ENCODE measurements around the gene ABTB1.
"Not testable (repeated sequence)": the region's sequence is repeated elsewhere in the genome, so short reads cannot be mapped to it uniquely, and the experiment has no call there.

The ABTB1 gene

DNA sequence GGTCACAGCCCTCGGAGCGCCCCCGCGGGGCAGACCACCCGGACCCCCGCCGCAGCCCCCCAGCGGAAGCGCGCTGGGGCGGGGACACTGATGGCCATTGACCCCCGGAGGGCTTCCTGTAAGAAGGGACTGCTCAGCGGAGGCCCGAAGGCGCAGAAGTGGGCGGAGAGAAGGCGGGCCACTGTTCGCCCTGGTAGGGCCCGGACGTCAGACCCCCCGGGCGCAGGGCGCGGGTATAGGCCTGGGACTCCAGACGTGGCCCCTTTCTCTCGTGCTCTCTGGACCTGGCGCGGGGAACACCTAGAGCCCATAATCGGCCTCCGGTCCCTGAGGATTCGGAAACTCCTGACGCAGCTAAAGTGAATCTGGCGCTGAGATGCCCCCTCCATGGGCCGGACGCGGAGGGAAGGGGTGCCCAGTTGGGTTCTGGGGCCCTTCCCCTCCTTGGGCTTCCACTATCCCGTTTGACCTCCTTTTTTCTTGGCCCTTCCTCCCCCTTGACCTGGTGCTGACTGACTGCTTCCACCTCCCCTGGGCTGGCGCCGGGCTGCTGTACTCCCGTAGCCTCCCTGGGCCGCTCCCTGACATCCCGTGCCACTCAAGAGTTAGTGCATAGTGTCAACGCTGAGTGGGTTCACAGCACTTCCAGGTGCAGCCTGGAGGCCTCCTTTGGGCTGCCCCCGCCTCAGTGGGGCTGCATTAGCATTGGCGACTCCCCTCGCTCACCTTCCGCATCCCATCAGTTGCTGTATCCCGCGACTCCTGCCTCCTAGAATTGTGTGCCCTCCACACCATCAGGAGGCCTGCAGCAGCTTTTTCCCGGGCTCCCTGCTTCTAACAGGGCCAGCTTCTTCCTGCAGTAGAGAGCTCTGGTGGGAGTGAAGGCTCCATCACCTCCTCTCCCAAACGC is 694 bp downstream of the ABTB1 start:
- peak overlapping the region; percentile 79 for H3K27ac Mint-ChIP-seq
- peak overlapping the region; percentile 87 for H3K4me3 Mint-ChIP-seq

DNA sequence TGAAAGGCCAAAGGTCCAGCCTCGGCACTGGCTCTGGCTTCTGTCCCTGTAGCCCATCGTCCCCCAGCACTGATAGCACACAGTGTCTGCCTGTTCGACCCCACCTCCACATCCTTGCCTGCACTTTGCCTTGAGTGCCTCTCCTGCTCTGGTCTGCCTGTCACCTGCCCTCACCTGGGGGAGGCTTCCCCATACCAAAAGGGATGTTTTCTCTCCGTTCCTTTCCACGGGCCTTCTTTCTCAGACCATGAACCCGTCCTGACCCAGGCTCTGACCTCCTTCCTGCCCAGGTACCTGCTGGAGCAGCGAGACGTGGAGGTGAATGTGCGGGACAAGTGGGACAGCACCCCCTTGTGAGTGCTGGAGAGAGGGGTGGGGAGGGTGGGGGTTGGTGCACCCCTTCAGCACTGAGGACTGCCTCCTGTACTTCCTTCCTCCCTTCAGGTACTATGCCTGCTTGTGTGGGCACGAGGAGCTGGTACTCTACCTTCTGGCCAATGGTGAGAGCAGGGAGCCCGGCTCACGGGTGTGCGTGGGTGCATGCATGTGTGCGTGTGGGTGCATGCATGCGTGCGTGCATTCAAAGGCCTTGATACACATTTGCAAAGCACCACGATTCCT is 1.5 kb downstream of the ABTB1 start:
- H3K36me3 Mint-ChIP-seq (ENCODE audit: low read depth) = peaks cover 2% of the 10 kb centered on the region

More for the DNA sequence above, 694 bp downstream of the ABTB1 start:
- peaks cover 2% of the 10 kb centered on the region for H3K36me3 Mint-ChIP-seq (ENCODE audit: low read depth)
- H3K9me3 Mint-ChIP-seq = no peaks in the 10 kb centered on the region
- peaks cover 17% of the 10 kb centered on the region for H3K4me1 Mint-ChIP-seq (ENCODE audit: low read depth)
- no peaks in the 10 kb centered on the region for H3K27me3 Mint-ChIP-seq (ENCODE audit: low read depth)

DNA sequence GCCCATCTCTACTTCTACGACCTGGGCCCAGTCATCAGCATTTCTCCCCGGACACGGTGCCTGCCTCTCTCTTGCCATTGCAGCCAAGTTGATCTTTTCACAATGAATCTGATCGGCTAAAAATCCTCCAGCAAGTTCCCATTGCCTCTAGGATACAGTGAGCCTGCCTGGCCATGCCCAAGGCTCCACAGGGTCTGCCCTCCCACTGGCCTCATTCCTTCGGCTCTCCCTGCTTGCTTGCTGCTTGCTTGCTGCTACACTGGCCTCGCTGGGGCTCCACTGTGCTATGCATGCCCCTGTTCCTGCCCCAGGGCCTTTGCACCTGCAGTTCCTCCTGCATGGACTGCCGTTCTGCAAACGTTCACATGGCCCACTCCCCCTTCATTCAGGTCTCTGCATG is 2.0 kb downstream of the ABTB1 start:
- no peaks in the 10 kb centered on the region for H3K27me3 Mint-ChIP-seq (ENCODE audit: low read depth)
- no peaks in the 10 kb centered on the region for H3K9me3 Mint-ChIP-seq
- H3K4me1 Mint-ChIP-seq (ENCODE audit: low read depth) = peaks cover 17% of the 10 kb centered on the region
- peak overlapping the region; percentile 7 for H3K27ac Mint-ChIP-seq
- H3K4me3 Mint-ChIP-seq = peak overlapping the region; percentile 38
- peaks cover 2% of the 10 kb centered on the region for H3K36me3 Mint-ChIP-seq (ENCODE audit: low read depth)

More for the DNA sequence above, 1.5 kb downstream of the ABTB1 start:
- peak overlapping the region; percentile 10 for H3K27ac Mint-ChIP-seq
- H3K9me3 Mint-ChIP-seq = no peaks in the 10 kb centered on the region
- peak overlapping the region; percentile 87 for H3K4me3 Mint-ChIP-seq
- H3K27me3 Mint-ChIP-seq (ENCODE audit: low read depth) = no peaks in the 10 kb centered on the region
- peaks cover 17% of the 10 kb centered on the region for H3K4me1 Mint-ChIP-seq (ENCODE audit: low read depth)

DNA sequence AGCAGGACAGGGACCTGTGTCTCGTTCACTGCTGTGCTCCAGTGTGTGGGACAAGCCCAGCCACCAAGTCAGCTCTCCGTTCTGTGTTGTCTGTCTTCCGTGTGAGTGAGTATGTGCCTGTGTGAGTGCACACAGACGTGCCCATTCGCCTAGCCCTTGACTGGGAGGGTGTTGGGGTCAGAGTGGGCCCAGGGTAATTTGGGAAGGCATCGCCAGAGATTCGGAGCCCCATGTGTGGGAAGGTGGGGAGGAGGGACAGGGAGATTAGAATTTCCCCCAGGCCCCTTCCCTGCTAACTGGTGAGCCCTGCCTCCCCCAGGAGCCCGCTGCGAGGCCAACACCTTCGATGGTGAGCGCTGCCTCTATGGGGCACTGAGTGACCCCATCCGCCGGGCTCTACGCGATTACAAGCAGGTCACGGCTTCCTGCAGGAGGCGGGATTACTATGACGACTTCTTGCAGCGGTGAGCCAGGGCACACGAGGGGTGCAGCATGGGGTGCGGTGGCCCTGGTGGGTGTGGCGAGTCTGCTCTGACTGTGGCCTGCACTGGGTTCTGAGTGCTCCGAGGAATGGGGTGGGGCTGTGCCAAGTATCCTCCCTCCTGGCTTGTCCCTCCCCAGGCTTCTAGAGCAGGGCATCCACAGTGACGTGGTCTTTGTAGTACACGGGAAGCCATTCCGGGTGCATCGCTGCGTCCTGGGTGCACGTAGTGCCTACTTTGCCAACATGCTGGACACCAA is 3.1 kb downstream of the ABTB1 start:
- Mint-ChIP-seq H3K36me3 (ENCODE audit: low read depth) (peaks cover 2% of the 10 kb centered on the region), H3K9me3 (no peaks in the 10 kb centered on the region), H3K27ac (no peak overlapping the region), H3K27me3 (ENCODE audit: low read depth) (no peaks in the 10 kb centered on the region), H3K4me1 (ENCODE audit: low read depth) (peaks cover 17% of the 10 kb centered on the region), H3K4me3 (no peak overlapping the region)

DNA sequence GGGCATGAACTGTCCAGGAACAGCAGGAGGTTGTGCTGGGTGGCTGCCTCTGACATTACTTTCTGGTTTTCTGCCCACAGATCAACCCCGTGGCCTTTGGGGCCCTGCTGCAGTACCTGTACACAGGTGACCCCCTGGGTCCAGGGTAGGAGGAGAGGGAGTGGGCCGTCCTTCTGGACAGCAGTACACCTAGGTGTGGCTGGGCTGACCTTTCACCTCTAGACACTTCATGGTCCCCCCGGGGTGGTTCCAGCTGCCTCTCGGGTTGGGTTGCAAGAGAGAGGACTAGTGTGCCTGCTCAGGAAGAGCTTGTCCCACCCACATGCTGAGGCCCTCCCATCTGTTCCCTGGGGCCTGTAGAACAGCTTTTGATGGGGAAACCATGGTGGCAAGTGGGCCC is 3.7 kb downstream of the ABTB1 start:
- Mint-ChIP-seq H3K9me3 (no peaks in the 10 kb centered on the region), H3K36me3 (ENCODE audit: low read depth) (peaks cover 2% of the 10 kb centered on the region), H3K4me1 (ENCODE audit: low read depth) (peaks cover 17% of the 10 kb centered on the region), H3K4me3 (no peak overlapping the region), H3K27me3 (ENCODE audit: low read depth) (no peaks in the 10 kb centered on the region), H3K27ac (no peak overlapping the region)

DNA sequence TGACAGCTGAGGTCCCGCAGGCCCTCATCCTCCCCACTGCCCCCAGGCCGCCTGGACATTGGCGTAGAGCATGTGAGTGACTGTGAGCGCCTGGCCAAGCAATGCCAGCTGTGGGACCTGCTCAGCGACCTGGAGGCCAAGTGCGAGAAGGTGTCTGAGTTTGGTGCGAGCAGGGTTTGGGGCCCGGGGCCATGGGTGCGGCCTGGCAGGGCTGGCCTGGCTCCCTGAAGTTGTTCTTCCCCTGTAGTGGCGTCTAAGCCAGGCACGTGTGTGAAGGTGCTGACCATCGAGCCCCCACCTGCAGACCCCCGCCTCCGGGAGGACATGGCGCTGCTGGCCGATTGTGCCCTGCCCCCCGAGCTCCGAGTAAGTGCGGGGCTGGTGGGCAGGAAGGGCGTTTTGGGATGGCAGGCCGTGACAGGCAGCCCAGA is 4.2 kb downstream of the ABTB1 start:
- peaks cover under 1% of the 10 kb centered on the region for H3K36me3 Mint-ChIP-seq (ENCODE audit: low read depth)
- no peaks in the 10 kb centered on the region for H3K27me3 Mint-ChIP-seq (ENCODE audit: low read depth)
- no peak overlapping the region for H3K4me3 Mint-ChIP-seq
- H3K9me3 Mint-ChIP-seq = no peaks in the 10 kb centered on the region
- H3K27ac Mint-ChIP-seq = no peak overlapping the region
- peaks cover 15% of the 10 kb centered on the region for H3K4me1 Mint-ChIP-seq (ENCODE audit: low read depth)

DNA sequence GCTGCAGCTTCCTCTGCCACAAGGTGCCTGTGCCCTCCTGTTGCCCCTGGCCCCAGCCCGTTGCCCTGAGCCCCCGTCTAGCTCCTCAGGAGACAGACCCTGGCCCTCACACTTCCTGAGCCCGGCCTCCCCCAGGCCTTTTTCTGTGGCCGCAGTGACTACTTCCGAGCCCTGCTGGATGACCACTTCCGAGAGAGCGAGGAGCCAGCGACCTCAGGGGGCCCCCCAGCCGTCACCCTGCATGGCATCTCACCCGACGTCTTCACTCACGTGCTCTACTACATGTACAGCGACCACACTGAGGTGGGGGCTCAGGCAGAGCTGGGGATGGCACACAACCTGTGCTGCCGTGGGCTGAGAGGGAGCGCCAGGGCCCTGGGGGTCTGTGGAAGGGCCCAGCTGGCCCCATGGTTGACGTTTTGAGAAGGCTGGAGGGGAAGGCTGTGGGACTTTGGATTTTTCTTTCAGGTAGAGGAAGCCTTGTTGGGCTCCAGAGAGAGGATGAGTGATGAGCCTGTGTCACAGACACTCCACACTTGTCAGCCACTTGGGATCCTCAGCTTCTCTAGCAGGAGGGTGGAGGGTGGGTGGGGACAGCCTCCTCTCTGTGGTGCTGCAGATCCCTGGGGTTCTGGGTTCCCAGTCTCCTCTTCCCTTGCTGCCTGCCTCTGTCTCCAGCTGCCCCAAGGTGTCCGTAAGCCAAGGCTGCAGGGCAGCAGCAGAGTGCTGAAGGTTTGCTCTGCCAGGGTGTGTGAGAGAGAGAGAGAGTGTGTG is 5.0 kb downstream of the ABTB1 start:
- peaks cover 15% of the 10 kb centered on the region for H3K4me1 Mint-ChIP-seq (ENCODE audit: low read depth)
- no peak overlapping the region for H3K27ac Mint-ChIP-seq
- H3K36me3 Mint-ChIP-seq (ENCODE audit: low read depth) = no peaks in the 10 kb centered on the region

DNA sequence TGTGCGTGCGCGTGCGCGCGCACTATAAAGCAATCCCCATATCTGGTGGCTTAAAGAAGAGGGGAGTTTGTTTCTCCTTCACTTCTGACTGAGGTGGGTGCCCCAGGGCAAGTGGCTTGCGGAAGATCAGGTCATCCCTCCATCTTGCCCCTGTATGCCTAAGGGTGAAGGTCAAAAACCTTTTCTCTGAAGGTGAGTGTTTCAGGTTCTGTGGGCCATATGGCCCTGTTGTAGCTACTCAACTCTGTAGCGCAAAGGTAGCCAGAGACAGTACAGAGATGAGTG is 5.5 kb downstream of the ABTB1 start:
- no peak overlapping the region for H3K4me3 Mint-ChIP-seq
- no peak overlapping the region for H3K27ac Mint-ChIP-seq
- H3K36me3 Mint-ChIP-seq (ENCODE audit: low read depth) = no peaks in the 10 kb centered on the region
- no peaks in the 10 kb centered on the region for H3K27me3 Mint-ChIP-seq (ENCODE audit: low read depth)
- no peaks in the 10 kb centered on the region for H3K9me3 Mint-ChIP-seq
- peaks cover 15% of the 10 kb centered on the region for H3K4me1 Mint-ChIP-seq (ENCODE audit: low read depth)

More for the DNA sequence above, 5.0 kb downstream of the ABTB1 start:
- Mint-ChIP-seq H3K4me3 (no peak overlapping the region), H3K27me3 (ENCODE audit: low read depth) (no peaks in the 10 kb centered on the region), H3K9me3 (no peaks in the 10 kb centered on the region)

DNA sequence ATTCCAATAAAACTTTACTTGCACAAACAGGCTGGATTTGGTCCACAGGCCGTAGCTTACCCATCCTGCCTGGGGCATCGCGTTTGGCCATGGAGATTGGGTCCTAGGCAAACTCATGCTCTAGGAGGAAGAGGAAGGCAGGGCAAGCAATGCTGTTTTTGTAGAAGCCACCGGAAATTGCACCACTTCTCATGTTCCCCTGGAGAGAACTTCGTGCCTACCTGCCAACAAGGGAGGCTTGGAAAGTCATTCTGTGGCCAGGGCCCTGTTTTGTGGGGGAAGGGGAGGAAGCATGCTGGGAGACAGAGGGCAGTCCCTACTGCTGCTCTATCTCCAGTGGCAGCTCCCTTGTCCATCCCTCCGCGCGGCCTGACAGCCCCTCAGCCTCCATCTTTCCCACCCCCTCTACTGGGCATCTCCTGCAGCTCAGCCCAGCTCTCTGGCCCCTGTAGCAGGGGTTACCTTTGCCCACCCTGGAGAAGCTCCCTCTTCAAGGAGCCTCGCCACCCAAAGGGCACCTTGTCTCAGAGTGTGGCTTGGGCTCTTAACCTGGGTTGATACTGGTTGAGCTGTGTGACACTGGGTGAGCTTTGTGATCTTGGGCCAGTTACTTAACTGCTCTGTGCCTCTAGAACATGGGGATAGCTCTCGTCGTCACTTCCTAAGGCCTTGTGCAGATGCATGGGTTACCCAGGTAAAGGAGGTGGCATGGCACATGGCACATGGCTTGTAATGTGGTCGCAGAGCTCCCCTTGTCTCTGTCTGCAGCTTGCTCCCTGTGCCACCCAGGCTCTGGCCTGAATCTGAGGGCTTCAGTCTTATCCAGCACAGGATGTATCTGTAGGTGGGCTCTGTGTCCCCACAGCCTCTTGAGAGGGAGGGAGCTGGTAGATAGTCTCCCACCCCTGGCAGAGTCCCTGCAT is 6.1 kb downstream of the ABTB1 start:
- Mint-ChIP-seq H3K36me3 (ENCODE audit: low read depth) (no peaks in the 10 kb centered on the region), H3K27ac (no peak overlapping the region), H3K4me3 (no peak overlapping the region)

DNA sequence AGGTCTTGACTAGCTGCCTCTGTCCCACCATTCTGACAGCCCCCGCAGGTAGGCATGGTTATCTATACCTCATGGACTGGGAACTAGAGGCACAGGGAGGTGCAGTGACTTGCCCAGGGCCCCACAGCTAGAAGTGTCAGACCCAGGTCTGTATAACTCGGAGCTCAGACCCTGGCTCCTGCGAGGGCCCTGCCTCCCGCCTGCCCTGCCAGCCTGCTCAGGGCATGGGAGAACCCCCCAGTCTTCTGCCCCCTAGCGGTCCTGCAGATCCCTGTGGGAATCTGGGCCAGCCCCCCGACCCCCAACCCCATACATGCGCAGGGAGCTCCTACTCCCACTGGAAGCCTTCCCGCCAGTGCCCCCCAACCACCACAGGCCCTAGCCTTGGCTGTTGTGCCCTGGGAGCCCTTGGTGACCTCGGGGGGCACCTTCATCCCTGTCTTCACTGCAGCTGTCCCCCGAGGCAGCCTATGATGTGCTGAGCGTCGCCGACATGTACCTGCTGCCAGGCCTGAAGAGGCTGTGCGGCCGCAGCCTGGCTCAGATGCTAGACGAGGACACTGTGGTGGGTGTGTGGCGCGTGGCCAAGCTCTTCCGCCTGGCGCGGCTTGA is 6.9 kb downstream of the ABTB1 start:
- H3K27me3 Mint-ChIP-seq (ENCODE audit: low read depth) = no peaks in the 10 kb centered on the region
- peaks cover 7% of the 10 kb centered on the region for H3K4me1 Mint-ChIP-seq (ENCODE audit: low read depth)
- no peaks in the 10 kb centered on the region for H3K9me3 Mint-ChIP-seq
- no peak overlapping the region for H3K4me3 Mint-ChIP-seq
- no peaks in the 10 kb centered on the region for H3K36me3 Mint-ChIP-seq (ENCODE audit: low read depth)
- no peak overlapping the region for H3K27ac Mint-ChIP-seq

More for the DNA sequence above, 6.1 kb downstream of the ABTB1 start:
- Mint-ChIP-seq H3K4me1 (ENCODE audit: low read depth) (peaks cover 13% of the 10 kb centered on the region), H3K9me3 (no peaks in the 10 kb centered on the region), H3K27me3 (ENCODE audit: low read depth) (no peaks in the 10 kb centered on the region)

DNA sequence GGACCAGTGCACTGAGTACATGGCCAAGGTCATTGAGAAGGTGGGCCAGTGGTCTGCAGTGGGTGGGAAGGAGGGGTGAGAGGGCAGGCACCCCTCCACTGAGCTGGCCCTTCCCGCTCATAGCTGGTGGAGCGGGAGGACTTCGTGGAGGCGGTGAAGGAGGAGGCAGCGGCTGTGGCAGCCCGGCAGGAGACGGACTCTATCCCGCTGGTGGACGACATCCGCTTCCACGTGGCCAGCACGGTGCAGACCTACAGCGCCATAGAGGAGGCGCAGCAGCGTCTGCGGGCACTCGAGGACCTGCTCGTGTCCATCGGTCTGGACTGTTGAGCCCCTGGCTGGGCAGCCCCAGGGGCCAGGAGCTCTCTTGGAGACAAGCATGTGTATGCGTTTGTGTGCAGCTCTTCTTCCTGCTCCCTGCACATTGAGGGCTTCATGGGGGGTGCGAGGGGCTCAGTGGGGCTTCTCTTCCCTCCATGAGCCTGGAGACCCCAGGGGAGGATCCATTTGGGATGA is 7.5 kb downstream of the ABTB1 start:
- Mint-ChIP-seq H3K4me1 (ENCODE audit: low read depth) (peaks cover 3% of the 10 kb centered on the region), H3K27me3 (ENCODE audit: low read depth) (no peaks in the 10 kb centered on the region), H3K9me3 (no peaks in the 10 kb centered on the region), H3K27ac (no peak overlapping the region), H3K36me3 (ENCODE audit: low read depth) (no peaks in the 10 kb centered on the region), H3K4me3 (no peak overlapping the region)

DNA sequence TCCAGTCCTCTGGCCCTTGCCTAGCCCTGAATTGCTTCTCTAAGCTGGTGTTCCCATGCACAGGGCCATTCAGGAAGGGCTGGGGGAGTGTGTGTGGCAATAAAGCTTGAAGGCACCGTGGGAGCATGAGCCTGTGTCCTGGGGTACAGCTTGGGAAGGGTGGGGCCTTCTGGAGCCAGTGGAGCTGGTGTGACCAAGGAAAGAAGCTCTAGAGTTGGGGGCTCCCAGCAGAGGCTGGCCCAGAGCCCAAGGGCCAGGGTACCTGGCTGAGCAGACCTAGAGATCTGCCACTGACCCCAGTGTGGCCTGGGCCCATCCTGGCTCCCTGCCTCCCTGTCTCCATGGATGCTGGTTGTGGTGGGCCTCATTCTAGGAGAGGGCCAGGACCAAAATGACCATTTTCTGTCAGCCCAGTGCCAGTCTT is 8.1 kb downstream of the ABTB1 start:
- H3K27ac Mint-ChIP-seq = no peak overlapping the region
- H3K9me3 Mint-ChIP-seq = no peaks in the 10 kb centered on the region
- no peaks in the 10 kb centered on the region for H3K27me3 Mint-ChIP-seq (ENCODE audit: low read depth)
- peaks cover 3% of the 10 kb centered on the region for H3K4me1 Mint-ChIP-seq (ENCODE audit: low read depth)
- no peak overlapping the region for H3K4me3 Mint-ChIP-seq
- H3K36me3 Mint-ChIP-seq (ENCODE audit: low read depth) = no peaks in the 10 kb centered on the region

DNA sequence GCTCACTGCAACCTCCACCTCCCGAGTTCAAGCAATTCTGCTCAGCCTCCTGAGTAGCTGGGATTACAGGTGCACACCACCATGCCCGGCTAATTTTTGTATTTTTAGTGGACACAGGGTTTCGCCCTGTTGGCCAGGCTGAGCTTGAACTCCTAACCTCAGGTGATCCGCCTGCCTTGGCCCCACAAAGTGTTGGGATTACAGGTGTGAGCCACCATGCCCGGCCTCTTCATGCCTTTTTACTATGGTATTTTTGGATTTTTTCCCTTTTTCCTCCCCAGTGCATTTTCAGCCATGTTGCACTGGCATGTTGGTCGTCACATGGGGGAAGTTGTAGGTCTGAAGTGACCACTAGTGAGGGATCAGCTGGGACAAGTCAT is 9.4 kb downstream of the ABTB1 start:
- not testable (repeated sequence) for H3K4me1 Mint-ChIP-seq (ENCODE audit: low read depth); H3K27ac Mint-ChIP-seq; H3K4me3 Mint-ChIP-seq; H3K9me3 Mint-ChIP-seq; H3K27me3 Mint-ChIP-seq (ENCODE audit: low read depth); H3K36me3 Mint-ChIP-seq (ENCODE audit: low read depth)
